ENCODE data around the gene HADHA.

The HADHA gene

GRCh38 chr2:26182887-26183630 lies 61.4 kb downstream of the HADHA start:
- TF ChIP-seq, protein P1, sequence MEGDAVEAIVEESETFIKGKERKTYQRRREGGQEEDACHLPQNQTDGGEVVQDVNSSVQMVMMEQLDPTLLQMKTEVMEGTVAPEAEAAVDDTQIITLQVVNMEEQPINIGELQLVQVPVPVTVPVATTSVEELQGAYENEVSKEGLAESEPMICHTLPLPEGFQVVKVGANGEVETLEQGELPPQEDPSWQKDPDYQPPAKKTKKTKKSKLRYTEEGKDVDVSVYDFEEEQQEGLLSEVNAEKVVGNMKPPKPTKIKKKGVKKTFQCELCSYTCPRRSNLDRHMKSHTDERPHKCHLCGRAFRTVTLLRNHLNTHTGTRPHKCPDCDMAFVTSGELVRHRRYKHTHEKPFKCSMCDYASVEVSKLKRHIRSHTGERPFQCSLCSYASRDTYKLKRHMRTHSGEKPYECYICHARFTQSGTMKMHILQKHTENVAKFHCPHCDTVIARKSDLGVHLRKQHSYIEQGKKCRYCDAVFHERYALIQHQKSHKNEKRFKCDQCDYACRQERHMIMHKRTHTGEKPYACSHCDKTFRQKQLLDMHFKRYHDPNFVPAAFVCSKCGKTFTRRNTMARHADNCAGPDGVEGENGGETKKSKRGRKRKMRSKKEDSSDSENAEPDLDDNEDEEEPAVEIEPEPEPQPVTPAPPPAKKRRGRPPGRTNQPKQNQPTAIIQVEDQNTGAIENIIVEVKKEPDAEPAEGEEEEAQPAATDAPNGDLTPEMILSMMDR (IDR thresholded peaks at IDR 0.05; ENCODE audit: borderline replicate concordance, insufficient read depth, low read depth, low read length) = no peak
- no peak overlapping the region for H3K4me3 ChIP-seq (ENCODE audit: low read depth, low read length)

DNA sequence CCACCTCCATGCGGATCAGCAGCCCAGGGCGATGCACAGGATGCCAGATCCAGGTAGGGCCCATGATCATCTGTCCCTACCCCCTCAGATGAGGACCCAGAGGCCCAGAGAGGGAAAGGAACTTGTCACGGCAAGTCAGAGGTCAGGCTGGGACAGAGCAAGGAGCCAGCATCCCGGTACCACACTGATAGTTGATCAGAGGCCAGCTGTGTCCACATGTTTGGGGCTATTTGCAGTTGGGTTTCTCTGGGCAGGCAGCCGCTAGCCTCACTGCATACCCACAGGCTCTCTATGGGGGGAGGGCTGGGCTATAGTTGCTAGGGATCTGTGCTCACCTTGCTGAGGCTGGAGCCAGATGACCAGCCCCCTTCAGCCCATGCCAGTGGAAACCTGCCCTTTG lies 62.0 kb downstream of the HADHA start:
- TF ChIP-seq, protein P1 (IDR thresholded peaks at IDR 0.05; ENCODE audit: borderline replicate concordance, insufficient read depth, low read depth, low read length) = no peak
- H3K4me3 ChIP-seq (ENCODE audit: low read depth, low read length) = no peak overlapping the region

- H3K4me3 ChIP-seq (ENCODE audit: low read depth, low read length) = no peak overlapping the region
- TF ChIP-seq, protein P1 (IDR thresholded peaks at IDR 0.05; ENCODE audit: borderline replicate concordance, insufficient read depth, low read depth, low read length) = no peak
These were observed 65.0 kb downstream of the HADHA start for GRCh38 chr2:26179446-26179913.

GRCh38 chr2:26178746-26179436 lies 65.5 kb downstream of the HADHA start:
- TF ChIP-seq, protein P1 (IDR thresholded peaks at IDR 0.05; ENCODE audit: borderline replicate concordance, insufficient read depth, low read depth, low read length) = no peak
- H3K4me3 ChIP-seq (ENCODE audit: low read depth, low read length) = peak overlapping the region; percentile 36

DNA sequence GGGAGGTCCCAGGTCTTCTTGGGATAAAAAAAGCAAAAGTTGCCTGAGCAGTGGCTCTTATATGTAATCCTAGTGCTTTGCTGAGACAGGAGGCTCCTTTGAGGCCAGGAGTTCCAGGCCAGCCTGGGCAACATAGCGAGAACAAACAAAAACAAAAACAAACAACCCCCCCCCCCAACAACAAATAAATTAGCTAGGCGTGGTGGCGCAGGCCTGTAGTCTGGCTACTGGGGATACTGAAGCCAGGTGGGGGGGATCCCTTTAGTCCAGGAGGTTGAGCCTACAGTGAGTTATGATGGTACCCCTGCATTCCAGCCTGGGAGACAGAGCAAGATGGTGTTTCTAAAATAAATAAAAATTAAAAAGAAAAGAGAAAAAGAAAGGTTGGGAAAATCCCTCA lies 66.2 kb downstream of the HADHA start:
- H3K4me3 ChIP-seq (ENCODE audit: low read depth, low read length) = no peak overlapping the region
- TF ChIP-seq, protein P1 (IDR thresholded peaks at IDR 0.05; ENCODE audit: borderline replicate concordance, insufficient read depth, low read depth, low read length) = no peak

DNA sequence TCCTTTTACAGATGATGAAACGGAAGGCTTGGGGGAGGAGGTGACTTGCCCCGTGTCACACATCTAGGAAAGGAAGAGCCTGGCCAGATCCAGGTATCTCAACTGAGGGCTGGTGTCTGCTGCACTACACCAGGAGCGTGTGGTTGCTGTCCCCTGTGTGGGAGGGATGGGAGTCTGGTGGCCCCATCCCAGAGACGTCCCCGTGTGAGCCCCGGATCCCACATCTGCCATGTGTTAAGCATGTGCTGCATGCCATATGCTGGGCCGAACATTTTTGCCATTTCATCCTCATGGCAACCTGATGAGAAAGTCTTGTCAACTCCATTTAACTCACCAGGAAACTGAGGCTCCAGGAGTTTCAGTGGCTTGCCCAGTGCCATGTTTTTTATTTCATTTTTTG lies 67.3 kb downstream of the HADHA start:
- no peak overlapping the region for H3K4me3 ChIP-seq (ENCODE audit: low read depth, low read length)
- TF ChIP-seq, protein P1 (IDR thresholded peaks at IDR 0.05; ENCODE audit: borderline replicate concordance, insufficient read depth, low read depth, low read length) = no peak

- H3K4me3 ChIP-seq (ENCODE audit: low read depth, low read length) = no peak overlapping the region
- TF ChIP-seq, protein P1 (IDR thresholded peaks at IDR 0.05; ENCODE audit: borderline replicate concordance, insufficient read depth, low read depth, low read length) = no peak
These were observed 68.2 kb downstream of the HADHA start for GRCh38 chr2:26176279-26176615.
